Chondrocyte (in vitro differentiated cells): Measurements from ENCODE around the gene PRDM9. TPM values are rescaled to one million over a fixed set of nuclear protein-coding genes. Genes with fewer than 3 reads are reported as not detected.
A peak's percentile ranks its signal among the peaks of the same experiment; 100 is the strongest.
"Not testable (repeated sequence)": the region's sequence is repeated elsewhere in the genome, so short reads cannot be mapped to it uniquely, and the experiment has no call there.

Experiments
- DNase-seq: peaks from one replicate; pipeline ENCODE4 v3.0.0; 2021; ENCODE audit warnings: mixed read lengths, low spot score
- H3K27ac Mint-ChIP-seq: one replicate; pipeline ENCODE4 v1.8.0; 2021; ENCODE audit warnings: mild to moderate bottlenecking, moderate library complexity, mixed read lengths; ENCODE audit not compliant: unreplicated experiment
- H3K27me3 Mint-ChIP-seq: 2 replicates; pipeline ENCODE4 v1.8.0; 2021; ENCODE audit warnings: low read depth, mixed read lengths
- H3K36me3 Mint-ChIP-seq: 2 replicates; pipeline ENCODE4 v1.8.0; 2021; ENCODE audit warnings: low read depth, mixed read lengths
- H3K4me1 Mint-ChIP-seq: 2 replicates; pipeline ENCODE4 v1.8.0; 2021; ENCODE audit warnings: low read depth, mild to moderate bottlenecking, mixed read lengths
- H3K4me3 Mint-ChIP-seq: one replicate; pipeline ENCODE4 v1.8.0; 2021; ENCODE audit warnings: mild to moderate bottlenecking, moderate library complexity, mixed read lengths; ENCODE audit not compliant: unreplicated experiment
- H3K9me3 Mint-ChIP-seq: 2 replicates; pipeline ENCODE4 v1.8.0; 2021; ENCODE audit warnings: low read depth, mixed read lengths
- total RNA-seq: library from RNA; stranded (reverse); gene quantifications from 3 replicates; pipeline ENCODE4 v1.2.1, GENCODE V29; 2021
- TF ChIP-seq, protein P1 (sequence below): fragments of 200-600 bp; sonication (generic); IDR thresholded peaks from 2 replicates; pipeline ENCODE4 v1.5.0; 2021; ENCODE audit warnings: antibody characterized with exemption, mild to moderate bottlenecking, moderate library complexity

The PRDM9 gene
- total RNA-seq, 1 donor from 2014 or later = not detected

DNA sequence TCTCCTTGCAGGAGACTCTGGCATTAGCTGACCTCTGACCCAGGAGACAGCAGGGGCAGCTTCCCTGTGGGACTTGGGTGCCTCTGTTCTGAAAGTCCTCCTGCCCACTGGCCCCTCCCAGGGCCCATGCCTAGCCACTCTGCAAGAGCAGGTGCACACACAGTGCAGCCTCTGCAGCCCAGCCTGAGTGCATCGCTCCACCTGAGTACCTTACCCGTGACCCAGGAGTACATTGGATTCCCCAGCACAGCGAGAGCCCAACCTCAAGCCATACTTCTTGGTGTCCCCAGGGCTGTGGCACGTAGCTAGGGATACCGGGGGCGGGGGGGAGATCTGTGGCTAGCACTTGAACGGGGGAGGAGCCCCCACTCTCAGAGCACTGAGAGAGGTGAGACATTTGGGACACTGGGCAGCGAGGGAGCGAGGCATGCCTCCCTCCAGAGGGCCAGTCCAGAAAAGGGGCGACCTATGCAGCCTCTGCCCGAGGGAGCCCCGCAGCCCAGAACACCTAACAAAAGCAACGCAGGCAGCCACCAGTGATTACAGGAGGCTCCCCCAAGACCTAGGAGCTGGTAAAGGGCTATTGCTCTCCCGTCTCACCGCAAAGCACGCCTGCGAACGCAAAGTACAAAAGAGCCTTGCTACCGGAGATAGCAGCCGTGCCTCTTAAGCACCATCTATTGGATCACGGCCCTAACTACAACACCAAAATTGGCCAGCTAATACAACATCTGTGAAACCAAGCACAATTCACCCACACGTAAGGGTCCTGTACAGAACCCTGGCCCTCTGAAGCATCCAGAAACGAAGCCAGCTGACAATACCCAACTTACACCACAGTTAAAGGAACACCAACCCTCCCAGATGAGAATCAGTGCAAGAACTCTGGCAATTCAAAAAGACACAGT lies 826 bp upstream of the PRDM9 start:
- DNase-seq = no peak
- Mint-ChIP-seq H3K4me3 (peak overlapping the region; percentile 46), H3K27me3 (no peaks in the 10 kb centered on the region), H3K36me3 (no peaks in the 10 kb centered on the region), H3K27ac (no peak overlapping the region), H3K9me3 (peaks cover 2% of the 10 kb centered on the region), H3K4me1 (no peaks in the 10 kb centered on the region)
- TF ChIP-seq, protein P1, sequence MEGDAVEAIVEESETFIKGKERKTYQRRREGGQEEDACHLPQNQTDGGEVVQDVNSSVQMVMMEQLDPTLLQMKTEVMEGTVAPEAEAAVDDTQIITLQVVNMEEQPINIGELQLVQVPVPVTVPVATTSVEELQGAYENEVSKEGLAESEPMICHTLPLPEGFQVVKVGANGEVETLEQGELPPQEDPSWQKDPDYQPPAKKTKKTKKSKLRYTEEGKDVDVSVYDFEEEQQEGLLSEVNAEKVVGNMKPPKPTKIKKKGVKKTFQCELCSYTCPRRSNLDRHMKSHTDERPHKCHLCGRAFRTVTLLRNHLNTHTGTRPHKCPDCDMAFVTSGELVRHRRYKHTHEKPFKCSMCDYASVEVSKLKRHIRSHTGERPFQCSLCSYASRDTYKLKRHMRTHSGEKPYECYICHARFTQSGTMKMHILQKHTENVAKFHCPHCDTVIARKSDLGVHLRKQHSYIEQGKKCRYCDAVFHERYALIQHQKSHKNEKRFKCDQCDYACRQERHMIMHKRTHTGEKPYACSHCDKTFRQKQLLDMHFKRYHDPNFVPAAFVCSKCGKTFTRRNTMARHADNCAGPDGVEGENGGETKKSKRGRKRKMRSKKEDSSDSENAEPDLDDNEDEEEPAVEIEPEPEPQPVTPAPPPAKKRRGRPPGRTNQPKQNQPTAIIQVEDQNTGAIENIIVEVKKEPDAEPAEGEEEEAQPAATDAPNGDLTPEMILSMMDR = peak; percentile 38

DNA sequence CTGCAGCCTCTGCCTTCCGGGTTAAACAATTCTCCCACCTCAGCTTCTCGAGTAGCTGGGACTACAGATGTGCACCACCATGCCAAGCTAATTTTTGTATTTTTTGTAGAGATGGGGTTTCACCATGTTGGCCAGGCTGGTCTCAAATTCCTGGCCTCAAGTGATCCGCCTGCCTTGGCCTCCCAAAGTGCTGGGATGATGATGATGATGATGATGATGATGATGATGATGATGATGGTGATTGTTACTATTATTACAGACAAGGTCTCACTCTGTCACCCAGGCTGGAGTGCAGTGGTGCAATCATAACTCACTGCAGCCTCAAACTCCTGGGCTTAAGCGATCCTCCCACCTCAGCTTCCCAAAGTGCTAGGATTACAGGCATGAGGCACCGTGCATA lies 3.0 kb downstream of the PRDM9 start:
- H3K4me1 Mint-ChIP-seq, H3K4me3 Mint-ChIP-seq, DNase-seq, H3K27ac Mint-ChIP-seq, H3K27me3 Mint-ChIP-seq, H3K36me3 Mint-ChIP-seq: not testable (repeated sequence)
- peaks cover 12% of the 10 kb centered on the region for H3K9me3 Mint-ChIP-seq

- no peak overlapping the region for H3K4me3 Mint-ChIP-seq
- no peak overlapping the region for H3K27ac Mint-ChIP-seq
- H3K9me3 Mint-ChIP-seq = peaks cover 7% of the 10 kb centered on the region
- TF ChIP-seq, protein P1 = no peak
- H3K36me3 Mint-ChIP-seq = no peaks in the 10 kb centered on the region
- no peaks in the 10 kb centered on the region for H3K4me1 Mint-ChIP-seq
- H3K27me3 Mint-ChIP-seq = peaks cover 1% of the 10 kb centered on the region
- DNase-seq = no peak
Observed at GRCh38 chr5:23522553-23522952, 15.1 kb downstream of the PRDM9 start.

GRCh38 chr5:23523031-23523430 lies 15.6 kb downstream of the PRDM9 start:
- peaks cover 1% of the 10 kb centered on the region for H3K27me3 Mint-ChIP-seq
- no peak for DNase-seq
- TF ChIP-seq, protein P1 = no peak
- H3K36me3 Mint-ChIP-seq = no peaks in the 10 kb centered on the region
- no peak overlapping the region for H3K27ac Mint-ChIP-seq
- H3K4me3 Mint-ChIP-seq = no peak overlapping the region
- H3K9me3 Mint-ChIP-seq = peaks cover 7% of the 10 kb centered on the region
- no peaks in the 10 kb centered on the region for H3K4me1 Mint-ChIP-seq

DNA sequence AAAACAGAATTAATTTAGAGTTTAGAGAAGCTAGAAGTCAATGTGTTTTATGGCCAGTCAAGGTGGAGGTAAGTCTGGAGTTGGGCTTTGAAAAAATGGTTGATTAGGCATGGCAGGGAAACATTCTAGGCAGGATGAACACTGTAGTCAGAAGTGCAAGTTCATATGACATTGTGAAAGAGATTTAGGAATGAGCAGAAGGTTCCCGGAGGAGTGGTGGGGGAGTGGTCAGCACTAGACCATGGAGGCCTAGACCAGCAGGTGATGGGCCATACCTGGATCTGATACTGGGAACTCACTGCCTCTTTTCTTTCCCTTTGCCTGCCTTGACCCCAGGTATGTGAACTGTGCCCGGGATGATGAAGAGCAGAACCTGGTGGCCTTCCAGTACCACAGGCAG lies 16.6 kb downstream of the PRDM9 start:
- no peak for DNase-seq
- TF ChIP-seq, protein P1 = no peak
- H3K27ac Mint-ChIP-seq = no peak overlapping the region

GRCh38 chr5:23525751-23526150 lies 18.3 kb downstream of the PRDM9 start:
- H3K4me3 Mint-ChIP-seq = no peak overlapping the region
- peaks cover 3% of the 10 kb centered on the region for H3K4me1 Mint-ChIP-seq
- TF ChIP-seq, protein P1 = no peak
- peaks cover 7% of the 10 kb centered on the region for H3K9me3 Mint-ChIP-seq
- no peak overlapping the region for H3K27ac Mint-ChIP-seq
- no peak for DNase-seq
- H3K27me3 Mint-ChIP-seq = no peaks in the 10 kb centered on the region
- no peaks in the 10 kb centered on the region for H3K36me3 Mint-ChIP-seq

More for the DNA sequence above, 16.6 kb downstream of the PRDM9 start:
- H3K36me3 Mint-ChIP-seq = no peaks in the 10 kb centered on the region
- H3K9me3 Mint-ChIP-seq = peaks cover 7% of the 10 kb centered on the region
- H3K4me1 Mint-ChIP-seq = peaks cover 3% of the 10 kb centered on the region
- no peak overlapping the region for H3K4me3 Mint-ChIP-seq
- H3K27me3 Mint-ChIP-seq = peaks cover 1% of the 10 kb centered on the region

- H3K9me3 Mint-ChIP-seq, H3K4me1 Mint-ChIP-seq, H3K27ac Mint-ChIP-seq, H3K4me3 Mint-ChIP-seq, DNase-seq, H3K27me3 Mint-ChIP-seq, H3K36me3 Mint-ChIP-seq: not testable (repeated sequence)
Observed at GRCh38 chr5:23526616-23527015, 19.2 kb downstream of the PRDM9 start.

DNA sequence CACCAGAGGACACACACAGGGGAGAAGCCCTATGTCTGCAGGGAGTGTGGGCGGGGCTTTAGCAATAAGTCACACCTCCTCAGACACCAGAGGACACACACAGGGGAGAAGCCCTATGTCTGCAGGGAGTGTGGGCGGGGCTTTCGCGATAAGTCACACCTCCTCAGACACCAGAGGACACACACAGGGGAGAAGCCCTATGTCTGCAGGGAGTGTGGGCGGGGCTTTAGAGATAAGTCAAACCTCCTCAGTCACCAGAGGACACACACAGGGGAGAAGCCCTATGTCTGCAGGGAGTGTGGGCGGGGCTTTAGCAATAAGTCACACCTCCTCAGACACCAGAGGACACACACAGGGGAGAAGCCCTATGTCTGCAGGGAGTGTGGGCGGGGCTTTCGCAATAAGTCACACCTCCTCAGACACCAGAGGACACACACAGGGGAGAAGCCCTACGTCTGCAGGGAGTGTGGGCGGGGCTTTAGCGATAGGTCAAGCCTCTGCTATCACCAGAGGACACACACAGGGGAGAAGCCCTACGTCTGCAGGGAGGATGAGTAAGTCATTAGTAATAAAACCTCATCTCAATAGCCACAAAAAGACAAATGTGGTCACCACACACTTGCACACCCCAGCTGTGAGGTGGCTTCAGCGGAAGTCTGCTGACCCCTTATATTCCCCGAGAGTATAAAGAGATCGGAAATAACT lies 20.0 kb downstream of the PRDM9 start:
- H3K27me3 Mint-ChIP-seq, H3K36me3 Mint-ChIP-seq, DNase-seq, H3K9me3 Mint-ChIP-seq, H3K4me1 Mint-ChIP-seq, H3K4me3 Mint-ChIP-seq, H3K27ac Mint-ChIP-seq: not testable (repeated sequence)
